B cell (primary cell): ENCODE data around the gene SMIM35. TPM values are rescaled to one million over a fixed set of nuclear protein-coding genes. Genes with fewer than 3 reads are reported as not detected.

Experiments
- ATAC-seq: fragments of 200-7000 bp; cut with Tn5 transposase; one replicate; pipeline ENCODE4 v1.10.0; 2021; ENCODE audit warnings: low read depth, mild to moderate bottlenecking, moderate number of reproducible peaks, moderate library complexity
- CTCF ChIA-PET: fragments of 350-600 bp; sonication (Branson Sonifier 250); formaldehyde crosslinking; loops from one replicate; lab custom pipeline; 2021; ENCODE audit warnings: antibody characterized with exemption, inconsistent platforms; lab: Charles Lee
- POLR2A ChIA-PET: fragments of 350-600 bp; sonication (Branson Sonifier 250); formaldehyde crosslinking; loops from one replicate; lab custom pipeline; 2021; ENCODE audit warnings: antibody characterized with exemption; lab: Charles Lee
- DNase-seq: peaks from one replicate; pipeline ENCODE4 v3.0.0; 2013
- H2AFZ ChIP-seq: 2 replicates; pipeline ENCODE4 v1.6.1; 2012; ENCODE audit warnings: mild to moderate bottlenecking, low read depth, low read length; ENCODE audit not compliant: insufficient read depth, poor library complexity, severe bottlenecking
- H3K27ac ChIP-seq, 2 donors: 1 replicate in 1 of 2; 2 replicates in 1 of 2; pipeline ENCODE4 v1.5.1; 2012 to 2013; ENCODE audit warnings: low read length in 2 of 2, mild to moderate bottlenecking in 2 of 2, moderate library complexity in 1 of 2
- H3K27me3 ChIP-seq, 4 experiments: fragments of 200-600 bp in 1 of 4; sonication (generic) in 1 of 4; replicated peaks in 1 of 4; 1 replicate in 2 of 4; 2 replicates in 2 of 4; pipeline versions ENCODE4 v1.6.1 to v1.7.0; 2013 to 2016; ENCODE audit warnings: low read length in 3 of 4, mild to moderate bottlenecking in 2 of 4, mixed read lengths in 1 of 4, moderate library complexity in 1 of 4; ENCODE audit not compliant: insufficient read depth in 4 of 4, control insufficient read depth in 3 of 4; ENCODE audit errors: control extremely low read depth in 1 of 4
- H3K36me3 ChIP-seq, 2 experiments: replicated peaks in 1 of 2; 1 replicate in 1 of 2; 2 replicates in 1 of 2; pipeline versions ENCODE4 v1.6.1 to v1.7.1; 2013; ENCODE audit warnings: low read length in 1 of 2; ENCODE audit not compliant: insufficient read depth in 2 of 2, control insufficient read depth in 1 of 2; ENCODE audit errors: control extremely low read depth in 1 of 2, extremely low read depth in 1 of 2
- H3K4me1 ChIP-seq, 2 donors: fragments of 200-600 bp in 1 of 2; sonication (generic) in 1 of 2; 1 replicate in 1 of 2; 2 replicates in 1 of 2; pipeline versions ENCODE4 v1.5.1 to v1.6.1; 2013 to 2017; ENCODE audit warnings: low read length in 2 of 2; ENCODE audit not compliant: control insufficient read depth in 2 of 2, insufficient read depth in 2 of 2
- H3K4me2 ChIP-seq: replicated peaks from 2 replicates; pipeline ENCODE3; 2012; ENCODE audit warnings: mild to moderate bottlenecking, low read depth, low read length; ENCODE audit not compliant: poor library complexity, severe bottlenecking
- H3K4me3 ChIP-seq, 5 experiments: fragments of 200-600 bp in 1 of 5; sonication (generic) in 1 of 5; 1 replicate in 3 of 5; 2 replicates in 2 of 5; pipeline versions ENCODE4 v1.5.1 to v1.7.0; 2011 to 2016; ENCODE audit warnings: low read length in 4 of 5, mild to moderate bottlenecking in 4 of 5, low read depth in 2 of 5, control low read depth in 1 of 5, moderate library complexity in 1 of 5; ENCODE audit not compliant: insufficient read depth in 1 of 5; ENCODE audit errors: control extremely low read depth in 1 of 5, extremely low read depth in 1 of 5
- H3K79me2 ChIP-seq: fragments of 200-600 bp; sonication (generic); one replicate; pipeline ENCODE4 v1.6.0; 2016; ENCODE audit warnings: low read length; ENCODE audit not compliant: control insufficient read depth, insufficient read depth
- H3K9ac ChIP-seq: fragments of 200-600 bp; sonication (generic); 2 replicates; pipeline ENCODE4 v1.6.1; 2017; ENCODE audit warnings: mild to moderate bottlenecking, low read length, moderate library complexity
- H3K9me3 ChIP-seq, 3 donors: one replicate each; pipeline versions ENCODE4 v1.6.1 to v1.7.1; 2013; ENCODE audit warnings: low read length in 2 of 3; ENCODE audit not compliant: control insufficient read depth in 2 of 3, insufficient read depth in 1 of 3; ENCODE audit errors: control extremely low read depth in 1 of 3
- H4K20me1 ChIP-seq: 2 replicates; pipeline ENCODE4 v1.6.0; 2012; ENCODE audit warnings: mild to moderate bottlenecking, low read length; ENCODE audit not compliant: insufficient read depth, control insufficient read depth, poor library complexity, severe bottlenecking
- H3K27ac Mint-ChIP-seq: one replicate; pipeline ENCODE4 v1.8.0; 2021; ENCODE audit warnings: mixed read lengths
- H3K27me3 Mint-ChIP-seq: one replicate; pipeline ENCODE4 v1.8.0; 2021; ENCODE audit warnings: mixed read lengths
- H3K4me1 Mint-ChIP-seq: one replicate; pipeline ENCODE4 v1.8.0; 2021; ENCODE audit warnings: mixed read lengths
- H3K4me3 Mint-ChIP-seq: one replicate; pipeline ENCODE4 v1.8.0; 2021; ENCODE audit warnings: mixed read lengths
- H3K9me3 Mint-ChIP-seq: one replicate; pipeline ENCODE4 v1.8.0; 2022; ENCODE audit warnings: mixed read lengths; ENCODE audit not compliant: insufficient read depth
- EZH2 ChIP-seq: IDR thresholded peaks from 2 replicates; pipeline ENCODE4 v1.6.1; 2012; ENCODE audit warnings: borderline replicate concordance, low read depth, mild to moderate bottlenecking, moderate library complexity, low read length; ENCODE audit not compliant: insufficient read depth, poor library complexity, severe bottlenecking
- WGBS: methylation state at CpG from one replicate; pipeline ENCODE4 v1.1.5; 2013; ENCODE audit warnings: missing lambda C conversion rate; ENCODE audit not compliant: insufficient coverage; 5-methylcytosine and 5-hydroxymethylcytosine counted together
- intact Hi-C: fragments of 100-400 bp; cut with micrococcal nuclease; formaldehyde crosslinking; loops from one replicate; pipeline ENCODE4 v1.10.0; 2022
- polyA plus RNA-seq: library from polyadenylated mRNA; depleted of rRNA; stranded (reverse); fragments of >200 nt; gene quantifications from 2 replicates; pipeline ENCODE4 v1.2.3, GENCODE V29; 2012
- total RNA-seq, 2 donors: library from RNA; stranded (reverse); fragments of 120-200 nt in 1 of 2; gene quantifications; 1 replicate in 1 of 2; 2 replicates in 1 of 2; pipeline versions ENCODE4 v1.2.3 to v1.2.4, GENCODE V29; 2013 to 2022
- TF ChIP-seq, protein P1 (sequence below): fragments of 200-600 bp; IDR thresholded peaks from one replicate; pipeline ENCODE4 v1.8.0; 2022; ENCODE audit warnings: antibody characterized with exemption, mild to moderate bottlenecking

SMIM35 gene
- total and polyA plus RNA-seq, 2 donors (not counting 1 experiment from before 2014, with no cell fraction given) = 1.3 to 4.5 TPM

DNA sequence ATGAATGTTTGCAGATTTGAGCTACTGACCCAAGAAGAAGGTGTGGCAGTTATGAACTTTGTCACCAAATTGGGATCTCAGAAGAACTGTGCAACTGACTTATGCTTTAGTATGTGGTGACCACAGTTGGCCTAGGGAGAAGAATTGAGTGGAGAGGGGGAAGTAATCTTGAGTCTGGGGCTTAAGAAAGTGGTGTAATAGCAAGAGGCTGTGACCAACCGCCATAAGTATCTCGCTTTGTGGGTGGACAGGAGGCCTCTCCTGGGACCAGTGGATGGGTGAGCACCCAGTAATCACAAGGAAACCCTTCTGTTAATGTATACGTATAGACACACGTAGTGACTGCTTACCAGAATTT, 113.3 kb downstream of the SMIM35 start:
- H3K27me3 ChIP-seq = no peaks in the 10 kb centered on the region
- POLR2A ChIA-PET = no interaction called here
- H3K79me2 ChIP-seq = peaks cover 3% of the 10 kb centered on the region
- no peak overlapping the region for H3K4me3 ChIP-seq
- H3K27ac ChIP-seq = no peak overlapping the region
- TF ChIP-seq EZH2 = no peak
- TF ChIP-seq, protein P1, sequence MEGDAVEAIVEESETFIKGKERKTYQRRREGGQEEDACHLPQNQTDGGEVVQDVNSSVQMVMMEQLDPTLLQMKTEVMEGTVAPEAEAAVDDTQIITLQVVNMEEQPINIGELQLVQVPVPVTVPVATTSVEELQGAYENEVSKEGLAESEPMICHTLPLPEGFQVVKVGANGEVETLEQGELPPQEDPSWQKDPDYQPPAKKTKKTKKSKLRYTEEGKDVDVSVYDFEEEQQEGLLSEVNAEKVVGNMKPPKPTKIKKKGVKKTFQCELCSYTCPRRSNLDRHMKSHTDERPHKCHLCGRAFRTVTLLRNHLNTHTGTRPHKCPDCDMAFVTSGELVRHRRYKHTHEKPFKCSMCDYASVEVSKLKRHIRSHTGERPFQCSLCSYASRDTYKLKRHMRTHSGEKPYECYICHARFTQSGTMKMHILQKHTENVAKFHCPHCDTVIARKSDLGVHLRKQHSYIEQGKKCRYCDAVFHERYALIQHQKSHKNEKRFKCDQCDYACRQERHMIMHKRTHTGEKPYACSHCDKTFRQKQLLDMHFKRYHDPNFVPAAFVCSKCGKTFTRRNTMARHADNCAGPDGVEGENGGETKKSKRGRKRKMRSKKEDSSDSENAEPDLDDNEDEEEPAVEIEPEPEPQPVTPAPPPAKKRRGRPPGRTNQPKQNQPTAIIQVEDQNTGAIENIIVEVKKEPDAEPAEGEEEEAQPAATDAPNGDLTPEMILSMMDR = no peak
- H3K27ac Mint-ChIP-seq = peak overlapping the region; percentile 2
- intact Hi-C loops = loop anchor here (2.0 to 5.0 kb wide), 2 partner anchors 13 to 34 kb away; partner anchors contain the start of gene IL10RA
- H3K4me1 ChIP-seq = peaks cover 20 to 38% of the 10 kb centered on the region in 2 donors
- peak overlapping the region; percentile 18 for H3K4me3 Mint-ChIP-seq
- no peak overlapping the region for H2AFZ ChIP-seq
- no peaks in the 10 kb centered on the region for H4K20me1 ChIP-seq
- H3K9me3 ChIP-seq = peaks cover 0 to 6% (median 0%) of the 10 kb centered on the region in 3 donors
- peaks cover 0 to 2% of the 10 kb centered on the region in 2 experiments for H3K36me3 ChIP-seq
- DNase-seq (no peak), ATAC-seq (no peak)
- H3K9me3 Mint-ChIP-seq = no peaks in the 10 kb centered on the region
- CTCF ChIA-PET = interaction anchor here (0.8 to 8.1 kb wide), 2 partner anchors 22 to 166 kb away, joined by 3 to 60 read pairs; no protein-coding TSS in a partner anchor
- H3K9ac ChIP-seq = no peak overlapping the region
- peaks cover 54% of the 10 kb centered on the region for H3K4me1 Mint-ChIP-seq
- no peak overlapping the region for H3K4me2 ChIP-seq
- no peaks in the 10 kb centered on the region for H3K27me3 Mint-ChIP-seq
- WGBS = 100% methylated on average over 1 of the region's 4 CpGs

DNA sequence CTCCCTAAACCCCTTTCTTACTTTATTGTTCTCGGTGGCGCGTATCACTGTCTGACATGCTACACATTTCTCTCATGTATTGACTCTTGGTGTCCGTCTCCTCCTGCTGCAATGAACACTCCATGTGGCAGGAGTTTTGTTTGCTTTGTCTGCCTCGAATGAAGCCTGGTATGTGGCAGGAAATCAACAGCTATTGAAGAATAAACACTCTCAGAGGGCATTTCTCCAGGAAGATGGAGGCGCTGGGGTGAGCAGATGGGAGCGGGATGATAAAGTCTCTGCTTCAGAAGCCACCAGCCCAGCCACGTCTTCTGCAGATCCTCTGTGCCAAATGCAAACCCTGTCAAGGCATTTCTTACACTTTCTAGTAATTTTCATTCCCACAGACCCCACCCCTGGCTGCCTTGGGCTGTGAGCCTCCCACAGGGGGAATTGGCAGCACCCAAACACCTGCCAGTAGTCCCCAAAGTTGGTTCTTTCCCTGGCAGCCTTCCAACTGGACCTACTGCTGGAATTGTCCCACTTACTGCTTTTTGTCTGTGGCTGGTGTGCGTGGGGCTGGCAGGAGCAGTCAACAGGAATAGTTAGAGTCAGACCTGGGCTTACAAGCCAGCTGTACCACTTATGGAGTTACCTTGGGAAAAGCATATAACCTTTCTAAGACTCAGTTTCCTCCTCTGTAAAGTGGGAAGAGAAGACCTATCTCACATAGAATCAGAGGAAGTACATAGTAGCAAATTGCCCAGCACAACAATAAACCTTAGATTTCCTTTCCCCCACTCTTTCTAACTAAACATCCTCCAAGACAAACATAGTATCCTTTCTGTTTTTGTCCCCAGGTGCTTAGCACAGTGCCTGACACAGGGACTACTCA, 113.9 kb downstream of the SMIM35 start:
- Mint-ChIP-seq H3K27me3 (no peaks in the 10 kb centered on the region), H3K4me3 (peak overlapping the region; percentile 18), H3K9me3 (no peaks in the 10 kb centered on the region), H3K27ac (peak overlapping the region; percentile 2), H3K4me1 (peaks cover 51% of the 10 kb centered on the region)
- Histone ChIP-seq H3K4me3 (no peak overlapping the region), H3K36me3 (peaks cover 0 to 2% of the 10 kb centered on the region in 2 experiments), H3K27ac (no peak overlapping the region), H3K27me3 (no peaks in the 10 kb centered on the region), H2AFZ (no peak overlapping the region), H4K20me1 (no peaks in the 10 kb centered on the region), H3K9ac (no peak overlapping the region), H3K4me2 (no peak overlapping the region), H3K4me1 (peaks cover 20 to 38% of the 10 kb centered on the region in 2 donors), H3K9me3 (peaks cover 0 to 4% (median 0%) of the 10 kb centered on the region in 3 donors), H3K79me2 (peaks cover 3% of the 10 kb centered on the region)
- WGBS = 96% methylated on average over 5 of the region's 9 CpGs
- DNase-seq (no peak), ATAC-seq (no peak)
- ChIA-PET POLR2A (no interaction called here), CTCF (interaction anchor here (0.8 to 8.1 kb wide), 2 partner anchors 21 to 165 kb away, joined by 3 to 60 read pairs; no protein-coding TSS in a partner anchor)
- no peak for TF ChIP-seq EZH2
- TF ChIP-seq, protein P1 = no peak
- intact Hi-C loops = loop anchor here (2.0 to 5.0 kb wide), 2 partner anchors 14 to 34 kb away; partner anchors contain the start of gene IL10RA
